HTR-8/SVneo (cell line): ENCODE data around the gene TBL1X.
"Not testable (repeated sequence)": the region's sequence is repeated elsewhere in the genome, so short reads cannot be mapped to it uniquely, and the experiment has no call there.

Source experiments
- DNase-seq: peaks from one replicate; pipeline ENCODE4 v3.0.0; 2011; ENCODE audit warnings: low spot score, mixed read lengths; ENCODE audit not compliant: insufficient read length
- FAIRE-seq: peaks from 2 replicates; lab custom pipeline; 2011; peaks lifted over from hg19 to GRCh38; lab: Jason Lieb, UNC

The TBL1X gene

DNA sequence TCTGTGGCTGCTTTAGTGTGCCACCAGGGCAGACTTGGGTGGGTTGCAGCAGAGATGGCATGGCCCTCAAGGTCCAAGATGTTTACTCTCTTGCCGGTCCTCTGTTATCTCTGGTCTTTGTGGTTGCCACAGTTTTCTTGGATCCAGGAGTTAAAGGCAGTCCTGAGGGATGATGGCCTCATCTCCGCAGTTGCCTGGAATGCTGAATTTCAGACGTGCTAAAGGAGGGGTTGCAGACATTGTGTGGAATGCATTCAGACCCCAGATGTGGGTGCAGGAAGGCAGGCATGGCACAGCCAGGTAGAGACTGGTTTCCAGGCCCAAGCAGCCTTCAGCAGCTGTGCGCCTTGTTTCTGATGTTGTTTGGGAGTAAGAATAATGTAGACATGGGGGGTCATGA is 64.4 kb downstream of the TBL1X start:
- DNase-seq: no peak

DNA sequence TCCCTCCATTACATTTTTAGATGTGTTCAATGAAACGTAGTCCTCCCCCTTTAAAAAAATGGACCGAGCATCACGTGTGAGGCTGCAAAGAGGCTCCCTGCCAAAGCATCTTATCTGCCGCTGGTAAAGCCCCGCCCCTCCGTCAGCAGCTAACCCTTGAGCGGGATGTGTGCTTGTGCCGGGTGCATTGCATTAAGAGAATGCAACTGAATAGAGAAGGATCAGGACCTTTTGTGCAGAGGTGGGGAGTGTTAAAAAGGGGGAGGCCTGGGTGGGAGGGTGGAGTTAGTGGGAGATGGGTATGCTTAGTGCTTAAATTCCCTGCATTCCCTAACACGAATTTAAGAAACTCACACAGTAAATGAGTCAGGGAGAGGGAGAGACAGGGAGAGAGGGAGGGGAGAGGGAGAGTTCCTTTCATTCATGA is 66.0 kb downstream of the TBL1X start:
- peak; percentile 54 for DNase-seq
- no peak for FAIRE-seq

More for the DNA sequence above, 64.4 kb downstream of the TBL1X start:
- FAIRE-seq: no peak

DNA sequence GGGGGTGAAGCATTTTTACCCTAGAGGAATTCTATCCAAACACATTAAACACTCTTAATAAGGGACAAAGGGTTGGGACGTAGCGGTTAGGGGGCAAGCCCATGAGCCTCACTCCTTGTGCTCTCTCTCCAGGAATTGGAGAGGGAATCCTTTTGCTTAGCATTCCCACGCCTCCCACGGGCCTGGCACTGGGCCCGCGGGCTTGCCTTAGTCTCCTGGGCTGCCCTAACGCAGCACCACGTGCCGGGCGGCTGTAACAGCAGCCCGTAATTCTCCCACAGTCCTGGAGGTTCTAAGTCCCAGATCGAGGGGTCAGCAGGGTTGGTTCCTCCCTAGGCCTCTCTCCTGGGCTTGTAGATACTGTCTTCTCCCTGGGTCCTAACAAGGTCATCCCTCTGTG is 67.5 kb downstream of the TBL1X start:
- FAIRE-seq: no peak
- no peak for DNase-seq

DNA sequence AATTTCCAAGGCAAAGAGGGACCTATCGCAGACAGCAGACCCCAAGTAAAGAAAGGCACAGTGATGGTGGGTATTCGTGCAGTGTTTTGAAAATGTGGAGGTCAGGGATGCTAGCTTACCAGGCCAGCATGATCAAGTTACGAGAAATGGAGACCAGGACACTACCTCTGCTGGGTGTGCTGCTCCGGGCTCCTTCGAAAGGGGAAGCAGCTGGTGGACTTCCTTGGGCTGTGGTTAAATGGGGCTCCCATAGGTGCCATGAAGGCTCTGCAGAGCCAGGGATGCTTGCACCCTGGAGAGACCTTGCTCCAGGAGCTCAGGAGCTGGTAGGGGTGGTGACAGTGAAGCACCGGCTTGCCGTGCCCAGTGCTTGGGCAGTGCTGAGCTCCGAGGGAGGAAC is 68.8 kb downstream of the TBL1X start:
- no peak for DNase-seq
- FAIRE-seq: no peak

DNA sequence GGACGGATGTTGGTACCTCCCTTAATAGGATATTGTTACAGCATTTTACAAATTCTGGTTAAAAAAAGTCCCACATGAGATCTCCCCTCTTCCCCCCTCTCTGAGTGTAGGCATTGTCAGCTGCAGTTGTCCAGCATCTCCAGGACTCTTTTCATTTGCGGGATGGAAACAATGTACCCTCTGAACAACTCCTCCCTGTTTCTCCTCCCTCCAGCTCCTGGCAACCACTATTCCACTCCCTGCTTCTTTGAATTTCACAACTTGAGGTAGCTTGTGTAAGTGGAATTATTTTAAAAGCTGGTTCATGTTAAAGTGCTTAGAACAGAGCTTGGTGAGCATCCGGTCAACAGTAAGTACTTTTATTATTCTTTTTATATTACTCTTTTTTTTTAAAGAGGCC is 69.8 kb downstream of the TBL1X start:
- FAIRE-seq (no peak), DNase-seq (no peak)

DNA sequence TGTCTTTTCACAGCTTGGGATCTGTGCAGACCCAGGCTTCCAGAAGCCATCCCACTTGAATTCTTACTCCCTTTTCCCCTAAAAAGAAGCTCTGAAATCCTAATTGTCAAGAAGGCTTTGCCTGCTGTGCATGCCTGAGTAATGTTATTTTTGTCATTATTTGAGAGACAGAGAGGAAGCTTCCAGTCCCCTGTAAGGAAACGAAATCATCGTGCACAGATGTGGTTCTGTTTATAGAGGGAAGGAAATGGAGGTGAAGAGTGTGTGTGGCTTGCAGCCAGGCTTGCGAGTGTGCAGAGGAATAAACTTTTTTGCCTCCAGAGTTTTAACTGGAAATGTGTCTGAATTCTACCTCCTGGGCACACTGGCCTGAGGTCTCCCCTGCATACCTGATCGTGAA is 70.2 kb downstream of the TBL1X start:
- FAIRE-seq: no peak
- DNase-seq: no peak

DNA sequence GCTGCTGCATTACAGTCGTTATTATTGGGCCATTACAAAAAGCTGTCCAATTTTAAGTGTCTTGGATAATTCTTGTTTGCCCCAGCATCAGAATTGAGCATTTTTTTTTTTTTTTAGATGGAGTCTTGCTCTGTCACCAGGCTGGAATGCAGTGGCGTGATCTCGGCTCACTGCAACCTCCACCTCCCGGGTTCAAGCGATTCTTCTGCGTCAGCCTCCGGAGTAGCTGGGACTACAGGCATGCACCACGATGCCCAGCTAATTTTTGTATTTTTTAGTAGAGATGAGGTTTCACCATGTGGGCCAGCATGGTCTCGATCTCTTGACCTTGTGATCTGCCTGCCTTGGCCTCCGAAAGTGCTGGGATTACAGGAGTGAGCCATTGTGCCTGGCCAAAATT is 71.3 kb downstream of the TBL1X start:
- not testable (repeated sequence) for FAIRE-seq, DNase-seq

DNA sequence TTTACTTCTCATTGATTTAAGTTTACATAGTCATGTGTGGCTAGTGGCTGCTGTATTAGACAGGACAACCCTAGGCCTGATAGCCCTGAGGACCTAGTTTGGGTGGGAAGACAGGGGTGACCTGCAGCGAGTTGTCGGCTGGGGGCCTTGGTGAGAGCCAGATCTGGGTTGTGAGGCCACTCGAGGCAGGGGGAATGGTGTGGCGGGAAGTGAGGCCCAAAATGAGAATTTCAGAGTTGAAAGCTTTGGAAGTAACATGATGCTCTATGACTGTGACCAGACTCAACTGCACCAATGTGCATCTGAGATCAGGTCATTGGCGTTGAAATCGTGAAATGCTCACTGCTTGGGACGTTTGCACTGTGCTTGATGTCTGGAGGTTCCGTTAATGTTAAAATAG is 72.9 kb downstream of the TBL1X start:
- FAIRE-seq (no peak), DNase-seq (no peak)

DNA sequence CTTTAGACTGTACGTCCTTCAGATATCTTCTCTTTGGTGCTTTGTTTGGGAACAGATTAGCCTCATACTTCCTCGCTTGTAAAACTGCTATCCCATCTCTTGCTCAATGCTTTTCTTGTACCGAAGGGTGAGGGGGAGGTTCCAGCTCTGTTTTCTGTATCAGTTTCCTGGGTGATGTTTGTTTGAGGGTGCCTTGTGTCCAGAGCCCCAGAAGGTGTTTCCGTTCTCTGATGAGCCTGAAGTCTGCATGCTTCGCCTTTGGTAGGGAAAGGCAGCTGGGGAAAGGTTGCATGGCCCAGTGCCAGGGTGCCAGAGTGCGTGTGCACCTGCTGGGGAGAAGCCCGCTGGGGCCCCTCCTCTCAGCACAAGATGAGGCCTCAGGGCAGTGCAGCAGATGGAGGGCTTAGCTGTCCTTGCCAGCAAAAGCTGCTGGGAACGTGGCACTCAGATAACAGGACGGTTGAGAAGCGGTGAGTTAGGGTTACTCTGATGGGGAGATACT is 73.7 kb downstream of the TBL1X start:
- DNase-seq: no peak
- no peak for FAIRE-seq

DNA sequence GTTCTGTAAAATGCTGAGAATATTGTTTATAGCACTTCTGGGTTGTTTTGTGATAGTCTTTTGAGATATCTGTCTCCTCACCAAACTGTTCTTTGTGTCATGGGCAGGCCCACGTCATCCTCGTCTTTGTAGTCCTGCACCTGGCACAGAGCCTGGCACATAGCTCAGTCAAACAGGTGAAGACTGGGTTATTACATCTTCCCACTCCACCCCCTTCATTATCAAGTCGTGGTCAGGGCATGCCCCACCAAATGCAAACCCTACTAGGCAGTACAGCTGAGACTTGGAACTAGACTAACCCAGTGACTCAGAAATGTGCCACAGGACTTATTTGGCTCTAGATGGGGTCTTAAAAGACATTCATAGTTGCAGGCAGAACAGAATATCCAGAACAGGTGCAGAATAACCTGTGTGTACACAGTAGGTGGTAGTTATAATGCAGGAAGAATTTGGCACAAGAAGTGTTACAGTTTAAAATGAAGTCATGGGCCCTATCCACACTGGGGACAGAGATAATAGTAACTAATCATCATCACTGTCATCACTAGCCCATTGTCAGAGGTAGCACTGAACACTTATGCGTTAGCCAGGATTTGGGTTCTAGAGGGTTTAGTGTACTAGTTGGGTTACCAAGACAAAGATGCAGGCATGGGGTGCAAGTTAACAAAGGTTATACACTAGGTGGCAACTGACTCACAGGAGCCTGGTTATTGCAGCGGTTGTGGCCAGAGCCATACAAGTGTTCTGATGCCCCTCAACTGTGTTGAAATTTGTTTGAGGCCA is 74.9 kb downstream of the TBL1X start:
- DNase-seq: no peak
- FAIRE-seq: no peak

DNA sequence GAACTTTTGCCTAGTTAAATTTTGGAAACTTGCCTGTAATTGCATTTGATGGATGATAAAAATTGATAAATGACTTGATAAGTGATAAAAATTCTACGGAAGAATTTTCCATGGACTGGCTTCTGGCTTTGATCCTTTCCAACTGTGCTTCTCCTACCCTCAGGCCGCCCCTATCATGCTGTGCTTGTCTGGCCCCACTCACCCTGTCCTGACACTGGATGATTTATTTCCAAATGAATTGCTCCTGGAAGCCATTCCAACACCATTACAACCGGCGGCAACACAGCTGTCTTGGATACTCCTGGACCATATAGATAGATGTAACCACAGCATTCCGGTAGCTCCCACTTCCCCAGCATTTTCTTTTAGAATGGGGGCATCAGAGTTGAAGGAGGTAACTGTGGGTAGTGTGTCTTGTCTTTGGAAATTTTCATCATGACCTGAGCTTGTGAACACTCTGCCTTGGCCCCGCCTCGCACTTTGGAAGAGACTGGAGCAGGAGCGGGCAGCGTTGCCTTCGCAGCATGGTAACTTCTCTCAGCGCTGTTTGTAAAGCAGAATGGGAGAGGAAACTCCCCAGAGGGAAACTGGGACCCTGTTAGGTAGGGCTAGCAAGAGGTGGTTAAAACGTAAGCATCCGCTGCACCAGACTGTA is 77.4 kb downstream of the TBL1X start:
- no peak for FAIRE-seq
- DNase-seq: no peak

DNA sequence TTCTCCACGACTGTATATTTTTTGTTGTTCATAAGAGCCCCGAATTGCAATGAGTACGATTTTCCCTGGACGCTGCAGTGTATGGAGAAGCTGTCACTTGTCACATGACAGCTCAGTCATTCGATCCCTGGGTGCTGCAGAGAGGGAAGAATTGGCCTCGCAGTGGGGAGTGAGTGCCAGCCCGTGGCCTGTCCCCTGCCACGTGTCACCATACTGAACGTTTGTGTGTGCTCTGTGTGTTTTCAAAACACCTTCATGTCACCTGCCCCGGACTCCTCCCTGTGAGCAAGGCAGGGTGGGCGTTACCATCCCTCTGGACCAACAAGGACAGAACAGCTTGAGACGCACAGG is 77.9 kb downstream of the TBL1X start:
- no peak for FAIRE-seq
- no peak for DNase-seq

DNA sequence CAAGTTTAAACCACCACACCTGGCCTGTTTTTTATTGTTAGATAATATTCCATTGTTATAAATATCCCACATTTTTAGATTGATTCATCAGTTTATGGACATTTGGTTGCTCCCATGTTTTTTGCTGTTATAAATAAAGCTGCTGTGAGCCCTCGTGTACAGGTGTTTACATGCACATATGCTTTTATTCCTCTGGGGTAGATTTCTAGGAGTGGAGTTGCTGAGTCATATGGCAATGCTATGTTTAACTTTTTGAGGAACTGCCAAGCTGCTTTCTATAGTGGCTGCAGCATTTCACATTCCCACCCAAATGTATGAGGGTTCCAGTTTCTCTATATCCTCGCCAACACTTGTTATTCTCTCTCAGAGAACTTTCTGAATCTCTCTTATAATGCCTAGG is 90.5 kb downstream of the TBL1X start:
- FAIRE-seq (no peak), DNase-seq (no peak)

DNA sequence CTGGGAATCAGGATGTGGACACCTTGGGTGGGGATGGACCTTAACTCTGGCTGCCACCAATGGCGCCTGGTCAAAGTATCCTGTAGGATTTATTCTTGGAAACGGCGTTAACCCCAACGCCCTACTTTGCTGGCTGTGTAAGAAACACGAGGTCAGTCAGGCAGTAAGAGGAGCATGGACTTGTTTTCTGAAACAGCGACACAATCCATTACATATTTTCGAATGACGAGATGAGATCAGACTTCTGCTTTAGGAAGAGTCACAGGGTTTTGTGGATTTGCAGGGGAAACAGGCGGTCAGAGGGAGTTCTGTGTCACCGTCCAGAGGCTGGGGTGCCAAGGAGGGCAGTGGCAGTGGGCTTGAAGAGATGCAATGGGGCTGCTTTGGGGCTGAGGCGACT is 92.2 kb downstream of the TBL1X start:
- DNase-seq (no peak), FAIRE-seq (no peak)

DNA sequence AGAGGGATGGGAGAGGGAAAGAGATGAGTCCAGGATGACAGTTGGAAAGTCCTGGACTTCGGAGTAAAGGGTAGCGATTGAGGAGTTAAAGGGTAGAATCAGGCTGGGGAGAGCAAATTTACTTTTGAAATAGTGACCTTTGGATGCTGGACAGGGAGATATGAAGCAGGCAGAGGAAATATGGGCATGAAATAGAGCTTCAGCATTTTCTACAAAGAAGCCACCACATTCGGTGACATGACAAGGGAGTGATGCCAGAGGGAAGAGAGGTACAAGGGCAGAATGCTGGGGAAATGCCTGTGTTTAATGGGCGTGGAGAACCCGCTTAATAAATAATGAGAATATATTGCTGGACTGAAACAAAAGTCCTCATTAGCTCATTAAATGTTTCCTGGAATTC is 92.7 kb downstream of the TBL1X start:
- FAIRE-seq: no peak

DNA sequence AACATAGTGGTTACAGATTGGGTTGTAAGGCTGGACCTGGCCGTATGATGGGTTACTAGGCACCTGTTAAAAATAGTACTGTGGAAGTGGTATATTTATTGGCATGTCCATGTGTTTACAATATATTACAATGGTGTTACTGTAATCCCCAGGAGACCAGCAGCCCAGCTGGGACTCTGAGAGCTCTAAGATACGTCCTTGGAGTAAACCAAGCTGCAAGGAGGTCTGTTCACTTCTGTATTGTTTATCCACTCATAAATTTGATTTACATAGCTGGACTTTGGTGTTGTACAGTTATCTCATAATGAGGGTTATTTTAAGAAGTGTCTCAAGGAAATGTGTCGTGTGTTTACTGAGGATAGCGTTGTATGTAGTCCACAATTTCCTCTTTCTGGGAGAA is 93.8 kb downstream of the TBL1X start:
- FAIRE-seq: no peak
- no peak for DNase-seq

More for the DNA sequence above, 92.7 kb downstream of the TBL1X start:
- no peak for DNase-seq

DNA sequence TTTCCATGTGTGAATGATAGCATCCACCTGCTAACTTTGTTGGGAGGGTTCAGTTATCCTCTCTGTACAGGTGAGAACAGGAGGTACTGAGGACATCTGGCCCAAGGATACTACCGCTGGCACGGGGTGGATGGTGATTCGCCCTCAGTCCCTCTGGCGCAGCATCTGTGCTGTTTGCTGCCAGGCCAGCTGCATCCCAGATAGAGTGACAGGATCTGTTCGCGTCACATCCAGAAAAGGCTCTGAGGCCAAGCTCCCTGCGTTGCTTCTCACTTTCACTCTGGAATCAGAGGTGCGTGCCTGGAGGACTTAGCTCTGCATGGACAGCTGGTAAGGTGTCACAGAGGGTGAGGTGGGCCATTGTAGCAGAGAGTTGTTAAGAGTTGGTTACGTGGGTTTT is 95.4 kb downstream of the TBL1X start:
- FAIRE-seq (no peak), DNase-seq (no peak)

DNA sequence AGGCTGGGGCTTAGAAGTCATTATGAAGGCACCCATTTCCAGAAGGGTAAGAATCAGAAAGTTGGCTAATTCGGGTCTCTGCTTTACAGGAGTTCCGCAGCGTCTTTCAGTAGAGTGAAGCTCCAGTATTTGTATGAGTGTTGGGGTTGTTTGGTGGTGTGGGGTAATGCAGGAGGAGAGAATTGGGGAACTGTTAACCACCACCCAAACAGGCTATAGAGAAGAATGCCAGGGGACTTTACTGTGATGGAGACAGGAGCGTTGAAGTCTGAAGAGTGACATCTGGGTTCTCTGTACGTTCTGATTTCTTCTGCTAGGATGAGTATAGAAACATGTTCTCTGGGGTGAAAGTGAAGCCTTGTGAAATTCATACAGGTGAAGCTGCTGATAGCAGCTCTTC is 96.3 kb downstream of the TBL1X start:
- FAIRE-seq (no peak), DNase-seq (no peak)

DNA sequence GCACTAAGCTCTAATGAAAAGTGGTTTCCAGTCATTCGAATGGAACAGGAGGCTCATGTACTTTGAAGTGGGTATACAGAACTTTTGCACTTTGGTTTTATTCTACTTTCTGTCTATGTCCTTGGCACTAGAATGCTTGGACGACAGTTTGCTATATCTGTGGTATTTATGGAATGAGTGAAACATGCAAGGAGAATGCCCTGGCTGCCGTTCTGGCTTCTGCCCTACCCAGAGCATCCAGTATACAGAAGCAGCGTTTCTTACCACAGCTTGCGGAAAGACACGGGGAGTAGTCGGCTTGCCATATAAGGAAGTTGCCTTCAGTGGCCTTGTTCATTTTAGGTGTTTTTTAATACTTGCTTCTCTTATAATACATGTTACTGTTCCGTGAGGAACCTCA is 98.0 kb downstream of the TBL1X start:
- DNase-seq (peak; percentile 14), FAIRE-seq (no peak)

DNA sequence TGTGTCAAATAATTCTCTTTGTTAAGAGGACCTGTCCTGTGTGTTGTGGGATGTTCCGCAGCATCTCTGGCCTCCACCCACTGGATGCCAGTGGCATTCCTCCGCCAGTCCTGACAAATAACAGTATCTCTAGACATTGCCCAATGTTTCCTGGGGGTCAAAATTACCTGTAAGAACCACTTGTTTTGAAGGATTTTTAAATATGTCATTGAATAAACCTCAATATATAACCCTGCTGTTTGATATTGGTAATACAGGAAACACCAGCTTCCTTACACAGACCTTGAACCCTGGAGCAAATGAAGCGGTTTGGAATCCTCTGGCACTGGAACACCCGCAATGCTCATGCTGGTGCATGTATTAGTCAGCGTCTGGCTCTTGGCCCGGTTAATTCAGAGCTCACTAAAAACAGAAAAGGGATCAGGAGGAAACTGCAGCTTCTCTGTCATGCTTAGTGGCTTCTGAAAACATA is 101.3 kb downstream of the TBL1X start:
- FAIRE-seq (no peak), DNase-seq (peak; percentile 27)

DNA sequence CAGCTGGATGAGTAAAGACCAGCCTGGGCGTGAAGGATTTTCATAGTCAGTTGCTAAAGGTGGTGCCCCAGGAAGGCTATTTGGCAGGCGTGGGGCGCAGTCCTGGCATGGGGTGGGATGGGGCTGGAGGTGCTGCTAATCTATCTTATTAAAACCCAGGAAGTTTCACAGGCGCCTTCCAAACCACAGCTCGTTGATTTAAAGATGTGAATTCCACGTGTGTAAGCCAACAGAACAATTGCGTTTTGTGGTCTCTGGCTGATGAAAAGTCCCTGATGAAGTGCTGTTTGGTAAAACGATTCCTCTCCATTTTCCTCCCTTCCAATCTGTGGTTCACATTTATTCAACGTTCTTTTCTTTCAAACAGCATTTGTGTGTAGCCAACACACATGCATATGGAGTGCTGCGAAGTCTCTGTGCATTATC is 105.0 kb downstream of the TBL1X start:
- DNase-seq: no peak
- FAIRE-seq: no peak
